Left lobe of liver (tissue), 2 donors: ENCODE measurements around the gene SNX8. TPM values are rescaled to one million over a fixed set of nuclear protein-coding genes. Genes with fewer than 3 reads are reported as not detected.
A peak's percentile ranks its signal among the peaks of the same experiment; 100 is the strongest.

Source experiments
- ATAC-seq: fragments of 200-7000 bp; cut with Tn5 transposase; one replicate; pipeline ENCODE4 v1.9.1; 2020; ENCODE audit warnings: mild to moderate bottlenecking, moderate library complexity
- DNase-seq: peaks from one replicate; pipeline ENCODE4 v3.0.0-alpha.2; 2020; ENCODE audit warnings: low spot score
- total RNA-seq: library from RNA; stranded (reverse); gene quantifications from one replicate; pipeline ENCODE4 v1.2.1, GENCODE V29; 2021
- donor health status: DM: no; HTN: no; CAD: no; lungs with moderate emphysema.
- donor health status: DM: no; HTN: yes; CAD: no.

SNX8 gene
- total RNA-seq, 1 donor from 2014 or later, result 12.2 TPM

DNA sequence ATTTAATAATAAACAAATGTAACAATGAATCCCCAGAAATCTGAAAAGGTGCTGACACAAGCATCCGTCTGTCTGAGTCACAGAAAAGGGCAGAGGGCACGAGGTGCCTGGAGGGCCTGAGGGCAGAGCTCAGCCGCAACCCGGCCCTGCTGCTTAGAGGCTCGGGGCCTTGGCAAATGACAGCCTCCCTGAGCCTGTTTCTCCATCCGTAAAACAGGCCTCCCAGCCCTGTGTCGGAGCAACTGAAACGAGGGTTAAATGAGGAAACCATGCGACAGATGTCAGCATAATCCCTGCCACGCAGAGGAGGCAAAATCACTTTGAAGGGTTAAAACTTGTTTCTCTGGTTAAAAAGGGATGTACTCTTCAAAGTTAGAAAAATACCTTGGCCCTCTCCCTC is 47.3 kb downstream of the SNX8 start:
- DNase-seq (no peak), ATAC-seq (no peak)

- DNase-seq (no peak), ATAC-seq (no peak)
Observed at GRCh38 chr7:2264158-2264557, 50.1 kb downstream of the SNX8 start.

- DNase-seq (no peak), ATAC-seq (no peak)
Observed at GRCh38 chr7:2263176-2263575, 51.1 kb downstream of the SNX8 start.

GRCh38 chr7:2261611-2262010 is 52.6 kb downstream of the SNX8 start:
- DNase-seq (no peak), ATAC-seq (no peak)

DNA sequence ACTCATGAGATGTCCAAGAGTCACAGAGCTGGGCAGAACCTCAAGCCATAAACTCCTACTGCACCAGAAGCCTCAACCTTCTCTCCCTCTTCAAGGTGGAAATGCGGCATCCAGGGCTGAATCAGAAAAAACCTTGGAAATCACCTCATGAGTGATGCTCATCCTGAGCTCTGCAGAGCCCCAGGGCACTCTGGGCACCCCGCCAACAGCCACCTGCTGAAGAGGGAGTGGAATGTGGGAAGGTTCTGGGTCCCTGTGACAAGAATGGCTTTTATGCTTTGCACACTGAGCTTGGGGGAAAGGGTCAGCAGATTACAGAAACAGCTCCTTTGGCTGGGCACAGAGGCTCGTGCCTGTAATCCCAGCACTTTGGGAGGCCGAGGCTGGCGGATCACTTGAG is 53.4 kb downstream of the SNX8 start:
- ATAC-seq (no peak), DNase-seq (no peak)

DNA sequence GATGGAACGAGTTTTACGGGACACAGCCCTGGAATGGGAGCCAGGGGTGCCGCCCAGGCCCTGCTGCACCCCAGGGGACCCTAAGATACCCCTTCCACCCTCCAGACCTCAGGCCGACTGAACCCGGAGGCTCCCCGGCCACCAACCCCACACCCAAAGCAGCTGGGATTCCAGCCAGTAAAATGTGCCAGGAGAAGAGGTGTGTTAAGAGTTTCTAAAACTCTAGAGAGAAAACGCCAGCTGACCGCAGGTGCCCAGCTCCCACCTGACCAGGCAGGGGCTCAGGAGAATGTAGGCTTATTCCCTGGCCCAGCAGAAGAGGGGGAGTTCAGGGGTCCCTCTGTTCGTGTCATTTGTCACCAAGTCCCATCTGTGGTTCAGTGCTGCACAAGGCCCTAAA is 54.8 kb downstream of the SNX8 start:
- ATAC-seq (no peak), DNase-seq (no peak)

DNA sequence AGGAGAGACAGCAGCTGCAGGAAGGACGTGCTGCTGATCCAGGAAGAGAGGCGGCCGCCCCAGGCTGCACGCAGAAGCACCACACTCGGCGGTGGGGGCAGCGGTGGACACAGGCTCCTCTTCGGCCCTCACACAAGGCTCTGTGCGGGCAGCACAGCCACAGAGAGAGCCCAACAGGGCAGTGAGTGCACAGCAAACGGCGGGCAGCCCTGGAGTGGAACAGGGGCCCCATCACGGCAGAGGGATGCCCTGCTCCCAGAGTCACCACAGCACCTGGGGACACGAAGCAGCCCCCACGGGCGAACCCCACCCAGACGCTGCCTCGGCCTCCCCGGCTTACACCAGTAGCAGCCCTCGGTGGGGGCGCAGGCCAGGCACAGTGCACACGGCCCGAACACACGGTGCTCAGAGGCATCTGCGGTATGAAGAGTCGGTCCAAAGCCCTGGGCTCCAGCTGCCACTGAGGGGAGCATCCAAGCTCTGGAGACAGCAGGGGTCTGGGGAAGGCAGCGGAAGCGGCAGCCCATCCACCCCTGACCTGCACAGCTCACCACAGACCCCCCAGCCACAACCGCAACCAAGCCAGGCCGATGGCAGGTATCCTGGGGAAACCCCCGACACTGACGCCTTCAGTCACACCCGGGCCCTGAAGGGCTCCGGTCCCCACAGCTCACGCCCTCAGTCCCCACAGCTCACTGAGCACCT is 55.4 kb downstream of the SNX8 start:
- ATAC-seq, result no peak
- no peak for DNase-seq

- ATAC-seq (no peak), DNase-seq (no peak)
Observed at GRCh38 chr7:2257651-2258050, 56.6 kb downstream of the SNX8 start.

DNA sequence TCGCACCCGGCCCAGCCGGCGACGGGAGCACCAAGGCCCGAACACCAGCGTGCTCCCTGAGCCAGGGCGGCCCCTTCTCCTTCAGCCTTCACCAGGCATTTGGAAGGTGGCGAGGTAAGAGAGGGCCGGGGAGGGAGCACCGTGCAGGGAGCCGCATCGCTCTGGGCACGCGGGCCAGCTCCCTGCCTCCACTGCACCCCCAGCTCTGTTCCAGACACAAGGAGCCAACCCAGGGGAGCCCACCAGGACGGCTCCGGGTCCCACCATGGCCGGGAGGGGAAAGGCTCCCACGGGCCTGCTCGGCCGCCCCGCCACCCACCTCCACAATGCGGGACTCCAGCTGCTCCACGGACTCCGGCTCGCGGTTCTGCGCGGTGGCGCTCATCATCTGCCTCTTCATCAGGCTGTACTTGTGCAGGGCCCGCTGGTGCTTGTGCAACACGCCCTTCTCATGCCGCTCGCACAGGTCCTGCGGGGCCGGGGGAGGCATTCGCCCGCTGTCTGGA is 57.1 kb downstream of the SNX8 start:
- ATAC-seq (no peak), DNase-seq (no peak)

DNA sequence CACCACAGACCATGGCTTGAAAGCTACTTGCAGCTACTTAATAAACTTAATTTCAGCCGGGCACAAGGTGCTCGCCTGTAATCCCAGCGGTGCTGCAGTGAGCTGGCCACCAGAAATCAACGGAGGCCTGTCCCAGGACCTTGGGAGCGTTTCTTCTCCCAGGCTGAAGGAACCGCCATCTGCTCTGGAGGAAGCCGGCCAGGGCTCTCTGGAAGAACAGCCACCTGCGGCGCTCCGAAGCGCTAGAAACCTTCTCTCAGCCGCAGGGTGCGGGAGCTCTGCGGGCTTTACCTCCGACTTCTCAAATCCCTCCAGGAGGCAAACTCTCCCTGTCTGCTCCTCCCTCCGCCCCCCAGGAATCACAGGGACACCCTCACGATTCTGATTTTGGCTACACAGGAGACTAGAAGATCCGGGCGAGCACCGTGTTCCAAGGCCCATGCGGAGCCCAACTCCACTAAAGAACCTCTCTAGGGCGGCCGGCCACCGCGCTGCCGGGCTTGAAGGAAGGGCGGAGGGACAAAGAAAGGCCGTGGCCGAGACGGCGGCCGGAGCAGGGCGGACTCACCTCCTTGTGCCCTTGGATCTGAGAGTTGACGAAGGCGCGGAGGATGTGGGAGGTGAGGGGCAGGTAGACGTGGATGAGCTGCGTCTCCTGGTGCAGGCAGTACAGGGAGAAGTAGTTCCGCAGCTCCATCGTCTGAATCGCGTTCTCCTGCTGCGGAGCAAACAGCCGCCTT is 57.8 kb downstream of the SNX8 start:
- DNase-seq (no peak), ATAC-seq (no peak)

DNA sequence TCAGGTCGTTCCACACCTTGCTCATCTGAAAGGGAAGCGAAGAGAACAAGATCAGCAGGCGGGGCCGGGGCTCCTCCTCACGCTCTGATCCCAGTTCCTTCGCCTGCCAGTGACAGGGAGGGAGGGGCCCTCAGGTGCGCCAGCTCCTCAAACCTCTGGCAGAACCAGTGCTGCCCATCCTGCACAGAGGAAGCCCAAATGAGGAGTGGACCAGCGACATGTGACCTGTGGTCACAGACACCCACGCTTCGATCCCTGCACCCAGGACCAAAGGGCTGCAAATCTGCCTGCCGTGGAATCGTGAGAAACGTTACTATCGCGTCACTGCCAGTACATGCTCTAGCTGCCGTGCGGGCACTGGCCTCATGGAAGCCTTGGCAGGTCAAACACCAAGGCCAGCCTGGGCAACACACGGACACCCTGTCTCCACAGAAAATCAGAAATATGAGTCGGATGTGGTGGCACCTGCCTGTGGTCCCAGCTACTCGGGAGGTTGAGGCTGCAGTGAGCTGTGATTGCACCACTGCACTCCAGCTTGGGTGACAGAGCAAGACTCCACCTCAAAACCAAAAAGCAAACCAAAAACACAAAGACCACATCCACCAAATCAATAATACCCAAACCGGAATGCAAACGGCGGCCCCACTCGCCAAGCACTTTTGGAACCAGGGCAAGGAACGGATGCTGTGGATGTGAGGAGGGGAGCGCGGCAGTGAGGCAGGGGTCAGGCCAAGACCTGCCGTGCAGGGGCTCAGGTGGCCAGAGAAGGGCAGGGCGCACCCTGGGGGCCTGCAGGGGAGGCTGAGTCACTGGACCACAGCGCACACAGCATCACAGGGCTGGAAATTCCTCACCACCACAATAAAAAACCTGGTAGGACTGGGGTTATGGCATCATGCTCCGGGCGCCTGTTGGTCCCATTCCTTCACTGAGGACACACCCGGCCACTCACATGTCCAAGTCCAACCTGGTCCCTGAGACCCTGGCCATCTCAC is 58.8 kb downstream of the SNX8 start:
- DNase-seq, result no peak
- no peak for ATAC-seq

- ATAC-seq, result no peak
- no peak for DNase-seq
Observed at GRCh38 chr7:2254429-2255144, 59.7 kb downstream of the SNX8 start.

DNA sequence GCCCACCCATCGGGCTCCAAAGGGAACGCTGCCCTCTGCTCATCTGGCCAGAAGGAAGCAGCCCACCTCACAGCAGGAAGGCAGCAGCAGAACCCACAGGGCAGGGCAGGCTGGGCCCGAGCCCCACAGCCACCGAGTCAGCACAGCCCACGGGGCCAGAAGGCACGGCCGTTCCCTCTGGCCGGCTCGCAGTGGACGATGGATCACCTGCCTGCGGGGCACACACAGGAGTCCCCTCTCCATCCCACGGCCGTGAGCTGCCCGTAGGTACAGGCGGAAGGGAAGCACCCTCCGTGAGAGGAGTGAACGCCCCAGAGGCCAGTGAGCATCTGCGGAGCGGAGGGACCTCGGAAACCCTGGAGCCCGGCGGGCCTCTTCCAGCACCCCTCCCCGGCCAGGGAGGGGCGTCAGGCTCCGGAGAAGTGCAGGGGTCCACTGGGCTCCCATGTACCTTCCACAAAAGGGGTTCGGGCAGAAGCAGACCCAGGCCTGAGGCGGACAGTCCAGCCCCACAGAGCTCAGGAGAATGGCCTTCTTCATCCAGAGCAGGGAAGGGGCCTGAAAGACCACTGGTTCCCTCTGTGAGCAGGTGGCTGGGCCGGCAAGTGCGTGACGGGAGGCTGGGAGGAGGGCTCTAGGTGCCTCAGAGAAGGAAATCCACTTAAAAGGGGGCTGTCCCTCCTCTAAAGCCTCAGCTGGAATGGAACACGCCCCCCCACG is 60.6 kb downstream of the SNX8 start:
- ATAC-seq (no peak), DNase-seq (no peak)

- no peak for ATAC-seq
- no peak for DNase-seq
Observed at GRCh38 chr7:2253021-2253420, 61.2 kb downstream of the SNX8 start.

GRCh38 chr7:2251841-2252771 is 62.1 kb downstream of the SNX8 start:
- no peak for DNase-seq

GRCh38 chr7:2251381-2251780 is 62.9 kb downstream of the SNX8 start:
- no peak for DNase-seq

More at GRCh38 chr7:2251841-2252771, 62.1 kb downstream of the SNX8 start:
- no peak for ATAC-seq

DNA sequence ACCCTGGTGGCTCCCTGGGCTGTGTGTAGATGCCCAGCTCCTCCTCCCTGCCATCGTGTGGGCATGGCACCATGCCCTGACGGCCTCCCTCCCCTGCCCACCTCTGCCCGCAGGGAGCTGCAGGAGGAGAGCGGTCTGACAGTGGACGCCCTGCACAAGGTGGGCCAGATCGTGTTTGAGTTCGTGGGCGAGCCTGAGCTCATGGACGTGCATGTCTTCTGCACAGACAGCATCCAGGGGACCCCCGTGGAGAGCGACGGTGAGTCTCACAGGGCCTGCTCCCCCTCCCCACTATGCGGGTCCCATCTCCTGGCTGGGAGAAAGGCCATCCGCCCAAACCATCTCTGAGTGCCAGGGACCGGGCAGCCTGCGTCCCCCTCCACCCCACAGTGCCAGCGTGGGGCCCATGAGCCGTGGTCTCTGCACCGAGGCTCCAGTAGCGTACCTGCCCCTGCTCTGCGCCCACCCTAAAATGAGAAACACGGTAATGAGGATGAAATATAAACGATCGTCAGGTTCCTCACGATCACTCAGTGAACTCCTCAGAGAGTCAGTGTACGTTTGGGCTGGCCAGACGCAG is 64.4 kb downstream of the SNX8 start:
- DNase-seq (no peak), ATAC-seq (no peak)

More at GRCh38 chr7:2251381-2251780, 62.9 kb downstream of the SNX8 start:
- ATAC-seq, result no peak

DNA sequence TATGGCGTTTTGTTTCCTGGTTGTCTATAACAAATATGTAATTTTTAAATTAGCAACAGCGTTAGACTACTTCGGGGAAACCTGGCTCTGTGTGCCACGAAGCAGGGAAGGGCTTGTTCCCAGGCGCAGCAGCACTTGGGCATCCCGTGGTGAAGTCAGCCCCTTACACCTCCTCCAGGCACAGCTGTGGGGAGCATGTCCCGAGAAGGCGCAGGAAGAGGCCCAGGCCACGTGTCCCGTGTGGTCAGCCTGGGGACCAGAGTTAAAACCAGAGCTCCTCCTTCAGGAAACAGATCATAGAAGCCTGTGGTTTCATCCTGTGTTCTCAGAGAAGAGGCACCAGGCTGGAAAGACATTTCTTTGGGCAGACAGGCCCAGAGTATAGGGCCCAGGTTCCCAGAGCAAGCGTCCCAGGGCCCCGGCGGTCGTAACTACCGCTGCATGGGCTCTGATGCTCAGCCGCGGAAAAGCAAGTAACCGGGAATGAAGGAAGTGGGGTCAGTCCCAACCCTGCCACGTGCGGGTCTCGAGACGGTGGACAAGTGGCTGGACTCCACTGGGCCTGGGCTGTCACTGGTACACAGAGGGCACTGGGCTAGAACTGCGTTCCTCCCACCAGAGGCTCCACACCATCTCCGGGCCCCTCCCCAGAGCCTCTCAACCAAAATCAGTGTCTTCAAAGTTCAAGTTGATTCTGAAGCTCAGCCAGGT is 65.1 kb downstream of the SNX8 start:
- DNase-seq (no peak), ATAC-seq (peak; percentile 49)
